AG04449 (cell line): ENCODE measurements around the gene LINGO3.

Experiments used
- CTCF ChIA-PET: fragments of 350-600 bp; formaldehyde crosslinking; extraction: SDS; loops from one replicate; lab custom pipeline; 2021; ENCODE audit warnings: antibody characterized with exemption; lab: Yijun Ruan, JAX
- POLR2A ChIA-PET: fragments of 400-600, 350-600 bp; formaldehyde crosslinking; extraction: SDS; loops from one replicate; lab custom pipeline; 2020; ENCODE audit warnings: antibody characterized with exemption, inconsistent platforms; lab: Yijun Ruan, JAX
- DNase-seq: peaks from one replicate; pipeline ENCODE4 v3.0.0-alpha.2; 2010; ENCODE audit warnings: low read depth, low spot score
- H3K4me3 ChIP-seq: 2 replicates; pipeline ENCODE4 v1.5.1; 2011; ENCODE audit warnings: low read depth, mild to moderate bottlenecking, control low read depth, low read length
- TF ChIP-seq, protein P1 (sequence below): IDR thresholded peaks from one replicate; pipeline ENCODE4 v1.5.1; 2011; ENCODE audit warnings: mild to moderate bottlenecking, moderate library complexity, low read length, control low read depth, inconsistent platforms; ENCODE audit not compliant: insufficient read depth; ENCODE audit errors: missing control alignments

LINGO3 gene

GRCh38 chr19:2329501-2329916, 21.6 kb upstream of the LINGO3 start:
- TF ChIP-seq, protein P1, sequence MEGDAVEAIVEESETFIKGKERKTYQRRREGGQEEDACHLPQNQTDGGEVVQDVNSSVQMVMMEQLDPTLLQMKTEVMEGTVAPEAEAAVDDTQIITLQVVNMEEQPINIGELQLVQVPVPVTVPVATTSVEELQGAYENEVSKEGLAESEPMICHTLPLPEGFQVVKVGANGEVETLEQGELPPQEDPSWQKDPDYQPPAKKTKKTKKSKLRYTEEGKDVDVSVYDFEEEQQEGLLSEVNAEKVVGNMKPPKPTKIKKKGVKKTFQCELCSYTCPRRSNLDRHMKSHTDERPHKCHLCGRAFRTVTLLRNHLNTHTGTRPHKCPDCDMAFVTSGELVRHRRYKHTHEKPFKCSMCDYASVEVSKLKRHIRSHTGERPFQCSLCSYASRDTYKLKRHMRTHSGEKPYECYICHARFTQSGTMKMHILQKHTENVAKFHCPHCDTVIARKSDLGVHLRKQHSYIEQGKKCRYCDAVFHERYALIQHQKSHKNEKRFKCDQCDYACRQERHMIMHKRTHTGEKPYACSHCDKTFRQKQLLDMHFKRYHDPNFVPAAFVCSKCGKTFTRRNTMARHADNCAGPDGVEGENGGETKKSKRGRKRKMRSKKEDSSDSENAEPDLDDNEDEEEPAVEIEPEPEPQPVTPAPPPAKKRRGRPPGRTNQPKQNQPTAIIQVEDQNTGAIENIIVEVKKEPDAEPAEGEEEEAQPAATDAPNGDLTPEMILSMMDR, result no peak
- ChIA-PET POLR2A (interaction anchor here (0.6 kb wide), 1 partner anchor 1245 kb away, joined by 3 read pairs; no protein-coding TSS in a partner anchor), CTCF (interaction anchor here (0.9 to 1.7 kb wide), 3 partner anchors 13 to 282 kb away, joined by 3 to 7 read pairs (median 5); no protein-coding TSS in a partner anchor)
- peak overlapping the region; percentile 92 for H3K4me3 ChIP-seq
- DNase-seq, result no peak

- TF ChIP-seq, protein P1, result no peak
- DNase-seq, result no peak
- peak overlapping the region; percentile 92 for H3K4me3 ChIP-seq
- ChIA-PET POLR2A (no interaction called here), CTCF (interaction anchor here (0.9 to 1.7 kb wide), 2 partner anchors 63 to 282 kb away, joined by 3 to 7 read pairs; no protein-coding TSS in a partner anchor)
Observed at GRCh38 chr19:2329149-2329478, 21.2 kb upstream of the LINGO3 start.

GRCh38 chr19:2328401-2329148, 20.6 kb upstream of the LINGO3 start, which contains the start of the genes LSM7 and SPPL2B:
Gene LSM7 (minus strand): TSS chr19:2328586. CDS start chr19:2328566, 20 bp downstream.
Gene SPPL2B (plus strand): TSS chr19:2328684. CDS start chr19:2328710, 26 bp downstream.
- TF ChIP-seq, protein P1, result no peak
- no peak for DNase-seq
- H3K4me3 ChIP-seq, result peak within 1 kb of the TSS; percentile 92
- ChIA-PET POLR2A (interaction anchor here (0.7 to 1.1 kb wide), 4 partner anchors 10 to 147 kb away, joined by 3 to 4 read pairs (median 3); partner anchors contain the start of genes GADD45B and TIMM13), CTCF (interaction anchor here (0.6 to 2.6 kb wide), 7 partner anchors 11 to 285 kb away, joined by 3 to 12 read pairs (median 7); partner anchors contain the start of gene PLEKHJ1)

- POLR2A ChIA-PET, result interaction anchor here (0.6 to 1.1 kb wide), 5 partner anchors 9 to 901 kb away, joined by 3 to 4 read pairs (median 3); partner anchors contain the start of genes GADD45B and TIMM13
- TF ChIP-seq, protein P1, result no peak
- CTCF ChIA-PET, result interaction anchor here (0.6 to 2.6 kb wide), 7 partner anchors 10 to 286 kb away, joined by 3 to 12 read pairs (median 7); partner anchors contain the start of gene PLEKHJ1
Observed at GRCh38 chr19:2327773-2328400, 19.9 kb upstream of the LINGO3 start.

DNA sequence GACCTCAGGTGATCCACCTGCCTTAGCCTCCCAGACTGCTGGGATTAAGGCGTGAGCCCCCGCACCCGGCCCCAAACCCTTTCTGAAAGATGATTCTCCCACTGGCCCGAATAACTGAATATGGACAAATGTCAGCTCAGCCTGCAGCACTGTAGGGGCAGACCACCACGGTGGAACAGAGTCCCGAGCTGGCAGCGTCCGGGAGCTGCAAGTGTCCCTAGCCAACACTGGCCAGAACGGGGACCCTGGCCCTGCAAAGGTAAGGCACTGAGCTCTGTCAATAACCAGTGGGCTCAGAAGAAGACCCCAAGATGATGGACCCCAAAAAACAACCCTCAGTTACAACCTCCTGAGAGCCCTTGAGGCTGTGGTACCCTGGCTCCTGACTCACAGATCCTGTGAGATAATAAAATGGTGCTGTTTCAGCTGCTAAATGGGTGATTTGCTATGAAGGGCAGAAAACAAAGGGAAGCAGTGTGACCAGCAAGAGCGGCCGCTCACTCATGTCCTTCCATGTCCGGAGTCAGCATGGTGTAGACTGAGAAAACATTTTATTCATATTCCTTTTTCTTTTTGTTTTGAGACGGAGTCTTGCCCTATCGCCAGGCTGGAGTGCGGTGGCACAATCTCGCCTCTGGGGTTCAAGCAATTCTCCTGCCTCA, 18.9 kb upstream of the LINGO3 start:
- H3K4me3 ChIP-seq, result no peak overlapping the region; the same call in none of the 2 replicates
- ChIA-PET CTCF (interaction anchor here (1.2 to 2.6 kb wide), 5 partner anchors 9 to 287 kb away, joined by 3 to 12 read pairs (median 7); partner anchors contain the start of gene PLEKHJ1), POLR2A (interaction anchor here (1.1 kb wide), 1 partner anchor 149 kb away, joined by 3 read pairs; the partner anchor contains the start of gene GADD45B)
- TF ChIP-seq, protein P1, result no peak
- DNase-seq, result no peak

More at GRCh38 chr19:2327773-2328400, 19.9 kb upstream of the LINGO3 start:
- peak overlapping the region; percentile 92 for H3K4me3 ChIP-seq
- DNase-seq, result peak; percentile 40
